ENCODE data around the gene CCDC78. TPM values are rescaled to one million over a fixed set of nuclear protein-coding genes. Genes with fewer than 3 reads are reported as not detected.

CCDC78 gene
- total RNA-seq, 1 experiment from 2014 or later, result 22.9 TPM

DNA sequence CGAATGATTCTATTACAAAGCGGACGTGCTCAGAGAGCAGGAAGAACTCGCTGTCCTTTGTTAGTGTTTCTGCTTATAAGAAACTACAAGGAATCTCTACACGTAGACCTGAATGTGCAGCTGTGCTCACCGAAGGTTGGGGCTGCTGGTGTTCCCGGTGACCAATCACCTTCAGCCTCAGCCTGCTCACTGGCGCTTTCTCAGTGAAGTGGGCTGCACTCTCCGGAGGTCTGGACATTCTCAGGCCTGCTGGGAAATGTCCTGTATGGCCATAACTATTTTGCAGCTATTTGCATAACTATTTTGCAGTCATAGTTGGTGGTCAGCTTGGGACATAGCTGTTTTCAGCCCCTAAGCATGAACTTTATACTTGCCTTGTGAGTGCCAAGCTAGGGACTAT lies 24.2 kb upstream of the CCDC78 start:
- Histone ChIP-seq H3K4me2 (ENCODE audit: low read length) (no peak overlapping the region), H3K4me3 (replicated peaks in 1 of 2; ENCODE audit: low read depth in 1 of 2, low read length in 2 of 2) (no peak overlapping the region), H3K9me2 (ENCODE audit: insufficient read depth) (no peaks in the 10 kb centered on the region), H4K20me1 (ENCODE audit: insufficient read depth) (no peaks in the 10 kb centered on the region), H3K9ac (ENCODE audit: low read length) (no peak overlapping the region), H2AFZ (ENCODE audit: low read depth, low read length, poor library complexity, severe bottlenecking) (no peak overlapping the region), H3K4me1 (ENCODE audit: control insufficient read depth in 1 of 2, insufficient read depth in 2 of 2, low read length in 2 of 2) (peaks cover 5 to 20% of the 10 kb centered on the region in 2 experiments), H3K36me3 (ENCODE audit: control insufficient read depth in 1 of 2, insufficient read depth in 2 of 2, low read length in 2 of 2) (no peaks in the 10 kb centered on the region), H3K9me3 (ENCODE audit: control insufficient read depth in 1 of 2, insufficient read depth in 1 of 2, low read depth in 1 of 2, low read length in 2 of 2) (no peaks in the 10 kb centered on the region), H3K27me3 (ENCODE audit: insufficient read depth, low read length) (no peaks in the 10 kb centered on the region), H3K79me2 (ENCODE audit: insufficient read depth, low read length) (no peaks in the 10 kb centered on the region), H3K27ac (ENCODE audit: low read depth, low read length) (no peak overlapping the region)
- TF ChIP-seq SIN3A (IDR thresholded peaks at IDR 0.05; ENCODE audit: low read depth) (no peak), FOSL1 (IDR thresholded peaks at IDR 0.05; ENCODE audit: low read depth) (no peak), EZH2phosphoT487 (IDR thresholded peaks at IDR 0.05; ENCODE audit: borderline replicate concordance) (no peak), POLR2AphosphoS5 (IDR thresholded peaks at IDR 0.05; ENCODE audit: low read depth, low read length) (no peak)
- TF ChIP-seq, protein P1, sequence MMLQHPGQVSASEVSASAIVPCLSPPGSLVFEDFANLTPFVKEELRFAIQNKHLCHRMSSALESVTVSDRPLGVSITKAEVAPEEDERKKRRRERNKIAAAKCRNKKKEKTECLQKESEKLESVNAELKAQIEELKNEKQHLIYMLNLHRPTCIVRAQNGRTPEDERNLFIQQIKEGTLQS (IDR thresholded peaks at IDR 0.05), result no peak
- CTCF ChIA-PET, result interaction anchor here (1.3 to 1.5 kb wide), 2 partner anchors 10 to 30 kb away, joined by 7 to 8 read pairs; partner anchors contain the start of gene CIAO3
- BruUV-seq (replicated peaks), result no TSS peak
- ATAC-seq (no peak), DNase-seq (ENCODE audit: low read depth, low spot score) (no peak)
- POLR2A ChIA-PET, result interaction anchor here (1.1 kb wide), 1 partner anchor 10 kb away, joined by 6 read pairs; the partner anchor contains the start of gene MSLN
- intact Hi-C loops (cut with micrococcal nuclease), result no loop called here
- RAD21 ChIA-PET (ENCODE audit: low non-redundant PET in 1 of 2, low total read pairs in 2 of 2, uncharacterized antibody in 2 of 2, unreplicated experiment in 2 of 2), result no interaction called here

DNA sequence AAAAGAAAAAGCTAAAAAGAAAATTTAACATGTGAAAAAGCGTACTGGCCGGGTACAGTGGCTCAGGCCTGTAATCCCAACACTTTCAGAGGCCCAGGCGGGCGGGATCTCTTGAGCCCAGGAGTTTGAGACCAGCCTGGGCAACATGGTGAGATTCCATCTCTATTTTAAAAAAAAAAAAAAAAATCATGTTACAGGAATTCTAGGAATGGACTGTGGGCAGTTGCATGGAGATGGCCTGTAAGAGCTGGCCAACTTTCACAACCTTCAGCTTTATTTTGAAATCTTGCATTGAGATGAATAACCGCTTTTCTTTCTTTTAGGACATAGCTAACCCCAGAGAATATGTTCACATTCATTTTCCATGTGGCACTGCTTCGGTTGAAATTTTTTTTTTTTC lies 22.8 kb upstream of the CCDC78 start:
- Histone ChIP-seq H3K9ac (ENCODE audit: low read length) (no peak overlapping the region), H3K36me3 (ENCODE audit: control insufficient read depth in 1 of 2, insufficient read depth in 2 of 2, low read length in 2 of 2) (no peaks in the 10 kb centered on the region), H2AFZ (ENCODE audit: low read depth, low read length, poor library complexity, severe bottlenecking) (no peak overlapping the region), H3K4me3 (replicated peaks in 1 of 2; ENCODE audit: low read depth in 1 of 2, low read length in 2 of 2) (no peak overlapping the region), H3K27me3 (ENCODE audit: insufficient read depth, low read length) (no peaks in the 10 kb centered on the region), H3K4me1 (ENCODE audit: control insufficient read depth in 1 of 2, insufficient read depth in 2 of 2, low read length in 2 of 2) (peaks cover 0 to 11% of the 10 kb centered on the region in 2 experiments; a peak in 2 of 4 replicates), H3K9me2 (ENCODE audit: insufficient read depth) (no peaks in the 10 kb centered on the region), H4K20me1 (ENCODE audit: insufficient read depth) (no peaks in the 10 kb centered on the region), H3K79me2 (ENCODE audit: insufficient read depth, low read length) (no peaks in the 10 kb centered on the region), H3K27ac (ENCODE audit: low read depth, low read length) (no peak overlapping the region), H3K4me2 (ENCODE audit: low read length) (no peak overlapping the region), H3K9me3 (ENCODE audit: control insufficient read depth in 1 of 2, insufficient read depth in 1 of 2, low read depth in 1 of 2, low read length in 2 of 2) (no peaks in the 10 kb centered on the region)
- DNase-seq (ENCODE audit: low read depth, low spot score) (no peak), ATAC-seq (no peak)
- ChIA-PET POLR2A (interaction anchor here (0.7 kb wide), 1 partner anchor 37 kb away, joined by 3 read pairs; no protein-coding TSS in a partner anchor), RAD21 (ENCODE audit: low non-redundant PET in 1 of 2, low total read pairs in 2 of 2, uncharacterized antibody in 2 of 2, unreplicated experiment in 2 of 2) (no interaction called here), CTCF (interaction anchor here (1.0 to 1.6 kb wide), 4 partner anchors 11 to 37 kb away, joined by 3 to 8 read pairs (median 4); partner anchors contain the start of gene MSLN)
- intact Hi-C loops (cut with micrococcal nuclease), result no loop called here
- no TSS peak for BruUV-seq (replicated peaks)
- no peak for TF ChIP-seq EGR1 (IDR thresholded peaks at IDR 0.05; ENCODE audit: low read depth)
- TF ChIP-seq, protein P2, sequence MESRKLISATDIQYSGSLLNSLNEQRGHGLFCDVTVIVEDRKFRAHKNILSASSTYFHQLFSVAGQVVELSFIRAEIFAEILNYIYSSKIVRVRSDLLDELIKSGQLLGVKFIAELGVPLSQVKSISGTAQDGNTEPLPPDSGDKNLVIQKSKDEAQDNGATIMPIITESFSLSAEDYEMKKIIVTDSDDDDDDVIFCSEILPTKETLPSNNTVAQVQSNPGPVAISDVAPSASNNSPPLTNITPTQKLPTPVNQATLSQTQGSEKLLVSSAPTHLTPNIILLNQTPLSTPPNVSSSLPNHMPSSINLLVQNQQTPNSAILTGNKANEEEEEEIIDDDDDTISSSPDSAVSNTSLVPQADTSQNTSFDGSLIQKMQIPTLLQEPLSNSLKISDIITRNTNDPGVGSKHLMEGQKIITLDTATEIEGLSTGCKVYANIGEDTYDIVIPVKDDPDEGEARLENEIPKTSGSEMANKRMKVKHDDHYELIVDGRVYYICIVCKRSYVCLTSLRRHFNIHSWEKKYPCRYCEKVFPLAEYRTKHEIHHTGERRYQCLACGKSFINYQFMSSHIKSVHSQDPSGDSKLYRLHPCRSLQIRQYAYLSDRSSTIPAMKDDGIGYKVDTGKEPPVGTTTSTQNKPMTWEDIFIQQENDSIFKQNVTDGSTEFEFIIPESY (IDR thresholded peaks at IDR 0.05; ENCODE audit: extremely low read depth, insufficient replicate concordance, low read length), result no peak
- TF ChIP-seq POLR2A (IDR thresholded peaks at IDR 0.05; ENCODE audit: borderline replicate concordance, extremely low read depth, insufficient read depth, insufficient read length), result no peak
- TF ChIP-seq SIN3A (IDR thresholded peaks at IDR 0.05; ENCODE audit: low read depth), result no peak
- TF ChIP-seq YY1 (IDR thresholded peaks at IDR 0.05; ENCODE audit: extremely low read depth, insufficient replicate concordance, low read depth, low read length), result no peak

All from HCT116 (cell line).